A549 treated with Hydrocortisone at 1 μM for 4 hours (cell line): ENCODE results near the gene OR52A1. TPM values are rescaled to one million over a fixed set of nuclear protein-coding genes. Genes with fewer than 3 reads are reported as not detected.

Source experiments
- total RNA-seq: library from RNA; stranded (reverse); fragments of 200-300 nt; extraction: Qiagen RNA extraction; gene quantifications from 5 replicates; pipeline ENCODE4 v1.2.3, GENCODE V29; 2022

OR52A1 gene
- total RNA-seq: not detected in 5 replicates

DNA sequence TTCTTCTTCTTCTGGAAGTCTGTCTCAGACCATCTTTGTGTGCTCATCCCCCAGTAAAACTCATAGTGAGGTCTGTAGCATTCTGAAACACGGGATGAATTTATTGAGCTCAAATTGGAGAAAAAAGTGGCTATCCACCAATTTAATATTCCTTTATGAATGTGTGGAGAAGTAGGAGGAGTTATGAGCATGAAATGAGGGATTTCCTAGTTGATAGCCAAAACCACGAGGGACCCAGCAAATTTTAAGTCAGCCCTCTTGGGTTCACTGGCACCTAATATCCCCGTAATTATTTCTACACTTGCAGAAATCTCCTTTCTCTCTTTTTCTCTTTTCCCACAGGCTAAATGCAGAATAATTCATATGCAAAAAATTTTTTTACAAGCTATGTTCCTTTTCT is at the start of gene OR52A1:
Gene OR52A1 (minus strand): TSS at position 101 of the 400 bp plus-strand sequence. CDS start 2,388 bp downstream, outside the sequence.

DNA sequence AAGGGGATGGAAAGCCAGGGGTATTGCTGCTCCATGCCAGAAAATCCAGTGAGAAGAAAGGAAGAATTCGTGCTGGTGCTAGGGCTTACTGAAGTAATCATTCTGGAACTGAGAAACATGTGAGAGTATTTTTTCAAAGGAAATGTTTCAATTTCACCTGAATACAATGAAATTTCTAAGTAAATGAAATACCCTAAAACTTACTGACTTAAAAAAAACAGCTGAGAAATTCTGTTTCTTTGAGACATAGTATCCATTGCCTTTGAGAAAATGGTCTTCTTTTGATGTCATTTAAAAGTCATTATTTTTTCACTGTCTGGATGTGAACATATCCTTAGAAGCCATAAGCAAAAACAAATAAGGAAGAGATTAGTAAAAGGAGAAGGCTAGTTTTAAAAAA is 46.0 kb upstream of the OR52A1 start, which contains the start of gene OR51V1:
Gene OR51V1 (minus strand): TSS at position 101 of the 400 bp plus-strand sequence. CDS start 0 bp downstream, at position 101.

DNA sequence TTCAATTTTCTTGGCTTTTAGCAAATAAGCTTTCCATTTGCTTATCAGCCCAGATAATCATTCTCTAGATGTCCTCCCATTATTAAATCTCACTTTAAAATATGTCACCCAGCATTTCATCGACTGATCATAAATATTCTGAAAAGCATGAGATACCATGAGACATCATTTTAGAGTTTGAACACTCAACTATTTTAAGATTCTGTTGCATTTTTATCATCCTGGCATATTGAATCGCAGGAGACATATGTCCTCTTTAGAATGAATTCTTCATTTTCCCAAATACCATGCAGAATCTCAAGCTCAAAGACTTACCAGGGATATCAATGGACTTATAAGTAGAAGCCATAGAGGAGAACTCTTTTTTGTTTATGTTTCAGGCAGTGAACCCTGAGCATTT is 16.6 kb downstream of the OR52A1 start, which contains the start of gene OR52A5:
Gene OR52A5 (minus strand): TSS at position 361 of the 400 bp plus-strand sequence. CDS start 5,714 bp downstream, outside the sequence.

Other genes starting within 250 kb of the OR52A1 start
- not detected in 5 replicates for gene OR51G2, start 235.4 kb downstream of the OR52A1 start, total RNA-seq
- gene OR51G1, start 230.4 kb downstream of the OR52A1 start, total RNA-seq: not detected in 5 replicates
- not detected in 5 replicates for gene OR51A4, start 207.2 kb downstream of the OR52A1 start, total RNA-seq
- gene OR51A2, start 199.0 kb downstream of the OR52A1 start, total RNA-seq: not detected in 5 replicates
- not detected in 5 replicates for gene OR51L1, start 159.9 kb downstream of the OR52A1 start, total RNA-seq
- gene OR52J3, start 108.2 kb downstream of the OR52A1 start, total RNA-seq: not detected in 5 replicates
- gene OR52E2, start 95.1 kb downstream of the OR52A1 start, total RNA-seq: not detected in 5 replicates
- not detected in 5 replicates for gene OR52E1, start 85.2 kb downstream of the OR52A1 start, total RNA-seq
- not detected in 5 replicates for gene OR52A5, start 16.4 kb downstream of the OR52A1 start, total RNA-seq
- gene OR51V1, start 45.9 kb upstream of the OR52A1 start, total RNA-seq: not detected in 5 replicates
- not detected in 5 replicates for gene HBB, start 72.3 kb upstream of the OR52A1 start, total RNA-seq
- gene HBD, start 79.7 kb upstream of the OR52A1 start, total RNA-seq: not detected in 5 replicates
- not detected in 5 replicates for gene HBG1, start 95.1 kb upstream of the OR52A1 start, total RNA-seq
- gene HBG2, start 100.0 kb upstream of the OR52A1 start, total RNA-seq: not detected in 5 replicates
- gene HBE1, start 115.2 kb upstream of the OR52A1 start, total RNA-seq: 0.16 TPM in 1 of 5 replicates, not detected in the others
- not detected in 5 replicates for gene OR51B4, start 147.2 kb upstream of the OR52A1 start, total RNA-seq
- gene OR51B2, start 169.5 kb upstream of the OR52A1 start, total RNA-seq: not detected in 5 replicates
- not detected in 5 replicates for gene OR51B5, start 188.8 kb upstream of the OR52A1 start, total RNA-seq
- gene OR51B6, start 196.8 kb upstream of the OR52A1 start, total RNA-seq: not detected in 5 replicates
- gene OR51M1, start 229.1 kb upstream of the OR52A1 start, total RNA-seq: not detected in 5 replicates